Hematopoietic multipotent progenitor cell treated with erythropoietin and hydrocortisone succinate and interleukin-3 and kit ligand, for 15 days (in vitro differentiated cells): ENCODE data around the gene SNRNP27.
"Not testable (repeated sequence)": the region's sequence is repeated elsewhere in the genome, so short reads cannot be mapped to it uniquely, and the experiment has no call there.

Experiments used
- DNase-seq: peaks from one replicate; pipeline ENCODE4 v3.0.0-alpha.2; 2015; ENCODE audit warnings: low spot score

Gene SNRNP27

GRCh38 chr2:69893684-69894551 lies at the start of gene SNRNP27:
TSS of gene SNRNP27 (plus strand) at chr2:69893956. CDS start at chr2:69893985, 29 bp downstream.
- DNase-seq = peak; percentile 79

- DNase-seq = no peak
These were observed 49.8 kb upstream of the SNRNP27 start for GRCh38 chr2:69843993-69844392.

- DNase-seq = no peak
These were observed 49.2 kb upstream of the SNRNP27 start for GRCh38 chr2:69844560-69844959.

- DNase-seq = no peak
These were observed 47.3 kb upstream of the SNRNP27 start for GRCh38 chr2:69846182-69847067.

- no peak for DNase-seq
These were observed 46.5 kb upstream of the SNRNP27 start for GRCh38 chr2:69847068-69847828.

- no peak for DNase-seq
These were observed 45.5 kb upstream of the SNRNP27 start for GRCh38 chr2:69848186-69848790.

- no peak for DNase-seq
These were observed 35.5 kb upstream of the SNRNP27 start for GRCh38 chr2:69858261-69858660.

- DNase-seq = no peak
These were observed 30.5 kb upstream of the SNRNP27 start for GRCh38 chr2:69863298-69863697.

GRCh38 chr2:69888451-69888850 lies 5.3 kb upstream of the SNRNP27 start:
- no peak for DNase-seq

GRCh38 chr2:69889302-69889701 lies 4.5 kb upstream of the SNRNP27 start:
- DNase-seq = no peak

GRCh38 chr2:69890881-69891280 lies 2.9 kb upstream of the SNRNP27 start:
- no peak for DNase-seq

- DNase-seq = not testable (repeated sequence)
These were observed 825 bp upstream of the SNRNP27 start for GRCh38 chr2:69892838-69893424.

GRCh38 chr2:69894737-69895136 lies 981 bp downstream of the SNRNP27 start:
- DNase-seq = not testable (repeated sequence)

- DNase-seq = no peak
These were observed 8.6 kb downstream of the SNRNP27 start for GRCh38 chr2:69902213-69902922.

- no peak for DNase-seq
These were observed 13.5 kb downstream of the SNRNP27 start for GRCh38 chr2:69907216-69907615.

- peak; percentile 83 for DNase-seq
These were observed 18.3 kb downstream of the SNRNP27 start for GRCh38 chr2:69911985-69912563.

GRCh38 chr2:69914164-69914949 lies 20.6 kb downstream of the SNRNP27 start:
- peak; percentile 100 for DNase-seq

- peak; percentile 19 for DNase-seq
These were observed 21.5 kb downstream of the SNRNP27 start, which contains the start of gene MXD1 for GRCh38 chr2:69914950-69915945. TSS of gene MXD1 (plus strand) at chr2:69915109. CDS start at chr2:69915331, 222 bp downstream.
